ENCODE results near the gene TEX13C.

TEX13C gene

GRCh38 chrX:125289920-125290319 lies 29.8 kb upstream of the TEX13C start:
- H3K14ac ChIP-seq (ENCODE audit: low read length in 2 of 2): no peak overlapping the region
- no peaks in the 10 kb centered on the region for H3K27me3 ChIP-seq (ENCODE audit: control insufficient read depth in 1 of 2, insufficient read depth in 1 of 2, low read length in 2 of 2)
- no peak overlapping the region for H3K4ac ChIP-seq (ENCODE audit: low read depth in 1 of 2, low read length in 2 of 2)
- no peaks in the 10 kb centered on the region for H3K9me3 ChIP-seq (ENCODE audit: control insufficient read depth, low read length)
- H3K79me1 ChIP-seq (replicated peaks; ENCODE audit: low read length, poor library complexity, severe bottlenecking): no peaks in the 10 kb centered on the region
- no peak overlapping the region for H3K27ac ChIP-seq (ENCODE audit: low read length, poor library complexity, severe bottlenecking)
- H4K91ac ChIP-seq (ENCODE audit: low read length): no peak overlapping the region
- H4K8ac ChIP-seq (ENCODE audit: low read length): no peak overlapping the region
- H3K4me2 ChIP-seq (ENCODE audit: low read length, poor library complexity, severe bottlenecking): no peak overlapping the region
- no peak overlapping the region for H3K18ac ChIP-seq (ENCODE audit: low read depth in 1 of 2, low read length in 2 of 2)
- no peak overlapping the region for H2BK12ac ChIP-seq (ENCODE audit: low read length in 2 of 2)
- peak; percentile 37 for DNase-seq
- WGBS: no CpG with 5 or more reads among the region's 3 CpGs
- H3K4me3 ChIP-seq (ENCODE audit: insufficient read depth in 1 of 2, low read depth in 1 of 2, low read length in 2 of 2): no peak overlapping the region
- H2BK15ac ChIP-seq (ENCODE audit: low read depth, poor library complexity, severe bottlenecking): no peak overlapping the region
- H3K9ac ChIP-seq (ENCODE audit: low read length): no peak overlapping the region
- no peak overlapping the region for H2AFZ ChIP-seq (ENCODE audit: low read depth, low read length)
- H3K23ac ChIP-seq (ENCODE audit: low read length in 2 of 2): no peak overlapping the region
- peaks cover 1% of the 10 kb centered on the region for H3K4me1 ChIP-seq (ENCODE audit: control insufficient read depth, insufficient read depth, low read depth, low read length)
- no peaks in the 10 kb centered on the region for H3K36me3 ChIP-seq (ENCODE audit: control insufficient read depth in 1 of 2, insufficient read depth in 2 of 2, low read depth in 1 of 2, low read length in 2 of 2)
- no peak overlapping the region for H2BK5ac ChIP-seq (ENCODE audit: low read depth, low read length, poor library complexity, severe bottlenecking)
- no peak overlapping the region for H2AK5ac ChIP-seq (ENCODE audit: low read length, severe bottlenecking)
- no peak overlapping the region for H2BK120ac ChIP-seq (ENCODE audit: low read depth, low read length)

DNA sequence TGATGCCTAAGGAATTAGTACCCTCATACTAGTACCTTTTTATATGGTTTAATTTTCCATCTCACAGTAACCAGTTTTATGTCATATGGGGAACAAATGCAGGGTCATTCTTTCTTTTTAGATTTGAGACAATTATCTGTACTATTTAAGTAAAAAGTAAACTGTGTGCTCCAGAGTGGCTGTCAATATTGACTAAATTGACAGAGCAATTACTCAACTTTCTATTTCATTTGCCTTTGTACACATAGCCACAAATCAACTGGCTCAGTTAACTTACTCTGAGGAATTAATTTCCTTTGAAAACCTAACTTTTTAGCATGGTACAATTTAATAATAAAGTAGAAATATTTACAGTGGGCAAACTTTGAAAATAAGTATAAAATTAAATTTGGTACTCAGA lies 28.5 kb upstream of the TEX13C start:
- no peak overlapping the region for H3K9ac ChIP-seq (ENCODE audit: low read length)
- no peak overlapping the region for H3K18ac ChIP-seq (ENCODE audit: low read depth in 1 of 2, low read length in 2 of 2)
- no peak overlapping the region for H4K8ac ChIP-seq (ENCODE audit: low read length)
- H3K27me3 ChIP-seq (ENCODE audit: control insufficient read depth in 1 of 2, insufficient read depth in 1 of 2, low read length in 2 of 2): no peaks in the 10 kb centered on the region
- no peaks in the 10 kb centered on the region for H3K36me3 ChIP-seq (ENCODE audit: control insufficient read depth in 1 of 2, insufficient read depth in 2 of 2, low read depth in 1 of 2, low read length in 2 of 2)
- H2BK15ac ChIP-seq (ENCODE audit: low read depth, poor library complexity, severe bottlenecking): no peak overlapping the region
- H3K4me2 ChIP-seq (ENCODE audit: low read length, poor library complexity, severe bottlenecking): no peak overlapping the region
- DNase-seq: no peak
- no peak overlapping the region for H3K27ac ChIP-seq (ENCODE audit: low read length, poor library complexity, severe bottlenecking)
- H2BK12ac ChIP-seq (ENCODE audit: low read length in 2 of 2): no peak overlapping the region
- H4K91ac ChIP-seq (ENCODE audit: low read length): no peak overlapping the region
- H3K9me3 ChIP-seq (ENCODE audit: control insufficient read depth, low read length): no peaks in the 10 kb centered on the region
- H3K14ac ChIP-seq (ENCODE audit: low read length in 2 of 2): no peak overlapping the region
- no peak overlapping the region for H2AFZ ChIP-seq (ENCODE audit: low read depth, low read length)
- H2BK120ac ChIP-seq (ENCODE audit: low read depth, low read length): no peak overlapping the region
- H3K4me1 ChIP-seq (ENCODE audit: control insufficient read depth, insufficient read depth, low read depth, low read length): peaks cover 1% of the 10 kb centered on the region
- H3K23ac ChIP-seq (ENCODE audit: low read length in 2 of 2): no peak overlapping the region
- no peak overlapping the region for H2BK5ac ChIP-seq (ENCODE audit: low read depth, low read length, poor library complexity, severe bottlenecking)
- H3K79me1 ChIP-seq (replicated peaks; ENCODE audit: low read length, poor library complexity, severe bottlenecking): no peaks in the 10 kb centered on the region
- H2AK5ac ChIP-seq (ENCODE audit: low read length, severe bottlenecking): no peak overlapping the region
- H3K4me3 ChIP-seq (ENCODE audit: insufficient read depth in 1 of 2, low read depth in 1 of 2, low read length in 2 of 2): no peak overlapping the region
- H3K4ac ChIP-seq (ENCODE audit: low read depth in 1 of 2, low read length in 2 of 2): no peak overlapping the region

- no peak overlapping the region for H3K23ac ChIP-seq (ENCODE audit: low read length in 2 of 2)
- H3K36me3 ChIP-seq (ENCODE audit: control insufficient read depth in 1 of 2, insufficient read depth in 2 of 2, low read depth in 1 of 2, low read length in 2 of 2): no peaks in the 10 kb centered on the region
- H3K27ac ChIP-seq (ENCODE audit: low read length, poor library complexity, severe bottlenecking): no peak overlapping the region
- H2BK5ac ChIP-seq (ENCODE audit: low read depth, low read length, poor library complexity, severe bottlenecking): no peak overlapping the region
- H2BK12ac ChIP-seq (ENCODE audit: low read length in 2 of 2): no peak overlapping the region
- H3K14ac ChIP-seq (ENCODE audit: low read length in 2 of 2): no peak overlapping the region
- DNase-seq: peak; percentile 33
- H3K18ac ChIP-seq (ENCODE audit: low read depth in 1 of 2, low read length in 2 of 2): no peak overlapping the region
- no peak overlapping the region for H2AK5ac ChIP-seq (ENCODE audit: low read length, severe bottlenecking)
- WGBS: 54% methylated on average over 1 of the region's 1 CpG
- no peak overlapping the region for H3K4me3 ChIP-seq (ENCODE audit: insufficient read depth in 1 of 2, low read depth in 1 of 2, low read length in 2 of 2)
- no peaks in the 10 kb centered on the region for H3K4me1 ChIP-seq (ENCODE audit: control insufficient read depth, insufficient read depth, low read depth, low read length)
- H3K9me3 ChIP-seq (ENCODE audit: control insufficient read depth, low read length): no peaks in the 10 kb centered on the region
- H3K79me1 ChIP-seq (replicated peaks; ENCODE audit: low read length, poor library complexity, severe bottlenecking): no peaks in the 10 kb centered on the region
- no peak overlapping the region for H2BK120ac ChIP-seq (ENCODE audit: low read depth, low read length)
- H3K4ac ChIP-seq (ENCODE audit: low read depth in 1 of 2, low read length in 2 of 2): no peak overlapping the region
- no peak overlapping the region for H4K8ac ChIP-seq (ENCODE audit: low read length)
- no peak overlapping the region for H3K4me2 ChIP-seq (ENCODE audit: low read length, poor library complexity, severe bottlenecking)
- H2BK15ac ChIP-seq (ENCODE audit: low read depth, poor library complexity, severe bottlenecking): no peak overlapping the region
- H3K27me3 ChIP-seq (ENCODE audit: control insufficient read depth in 1 of 2, insufficient read depth in 1 of 2, low read length in 2 of 2): no peaks in the 10 kb centered on the region
- no peak overlapping the region for H3K9ac ChIP-seq (ENCODE audit: low read length)
- H2AFZ ChIP-seq (ENCODE audit: low read depth, low read length): no peak overlapping the region
- no peak overlapping the region for H4K91ac ChIP-seq (ENCODE audit: low read length)
These were observed 25.6 kb upstream of the TEX13C start for GRCh38 chrX:125293850-125294780.

DNA sequence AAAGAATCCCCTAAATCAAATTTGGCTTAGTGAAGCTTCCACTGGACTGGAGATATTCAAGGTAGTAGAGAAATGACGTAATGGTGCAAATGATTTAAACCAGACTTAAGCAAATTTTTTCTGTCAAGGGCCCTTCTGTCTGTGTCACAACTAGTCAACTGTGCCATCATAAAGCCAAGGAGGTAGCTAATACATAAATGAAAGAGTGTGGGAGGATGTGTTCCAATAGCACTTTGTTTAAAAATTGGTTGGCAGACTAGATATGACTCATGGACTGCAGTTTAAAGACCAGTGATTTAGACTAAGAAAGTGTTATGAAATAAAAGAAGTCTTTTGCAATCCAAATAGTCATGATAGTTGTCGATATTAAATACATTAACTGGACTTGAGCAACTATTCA lies 24.3 kb upstream of the TEX13C start:
- Histone ChIP-seq H2BK5ac (ENCODE audit: low read depth, low read length, poor library complexity, severe bottlenecking) (no peak overlapping the region), H3K4ac (ENCODE audit: low read depth in 1 of 2, low read length in 2 of 2) (no peak overlapping the region), H4K8ac (ENCODE audit: low read length) (no peak overlapping the region), H2BK15ac (ENCODE audit: low read depth, poor library complexity, severe bottlenecking) (no peak overlapping the region), H3K4me1 (ENCODE audit: control insufficient read depth, insufficient read depth, low read depth, low read length) (no peaks in the 10 kb centered on the region), H2BK120ac (ENCODE audit: low read depth, low read length) (no peak overlapping the region), H3K4me2 (ENCODE audit: low read length, poor library complexity, severe bottlenecking) (no peak overlapping the region), H3K9me3 (ENCODE audit: control insufficient read depth, low read length) (no peaks in the 10 kb centered on the region), H2AFZ (ENCODE audit: low read depth, low read length) (no peak overlapping the region), H4K91ac (ENCODE audit: low read length) (no peak overlapping the region), H3K14ac (ENCODE audit: low read length in 2 of 2) (no peak overlapping the region), H2BK12ac (ENCODE audit: low read length in 2 of 2) (no peak overlapping the region), H2AK5ac (ENCODE audit: low read length, severe bottlenecking) (no peak overlapping the region), H3K27ac (ENCODE audit: low read length, poor library complexity, severe bottlenecking) (no peak overlapping the region), H3K36me3 (ENCODE audit: control insufficient read depth in 1 of 2, insufficient read depth in 2 of 2, low read depth in 1 of 2, low read length in 2 of 2) (no peaks in the 10 kb centered on the region), H3K79me1 (replicated peaks; ENCODE audit: low read length, poor library complexity, severe bottlenecking) (no peaks in the 10 kb centered on the region), H3K23ac (ENCODE audit: low read length in 2 of 2) (no peak overlapping the region), H3K18ac (ENCODE audit: low read depth in 1 of 2, low read length in 2 of 2) (no peak overlapping the region), H3K9ac (ENCODE audit: low read length) (no peak overlapping the region), H3K27me3 (ENCODE audit: control insufficient read depth in 1 of 2, insufficient read depth in 1 of 2, low read length in 2 of 2) (no peaks in the 10 kb centered on the region), H3K4me3 (ENCODE audit: insufficient read depth in 1 of 2, low read depth in 1 of 2, low read length in 2 of 2) (no peak overlapping the region)
- WGBS: 60% methylated on average over 1 of the region's 2 CpGs
- DNase-seq: peak; percentile 56

Measured in mesenchymal stem cell (in vitro differentiated cells and primary cell).